HG03432 (cell line): ENCODE data around the gene GNA12.
"Not testable (repeated sequence)": the region's sequence is repeated elsewhere in the genome, so short reads cannot be mapped to it uniquely, and the experiment has no call there.

ENCODE experiments used
- ATAC-seq: cut with Tn5 transposase; IDR thresholded peaks from one replicate; pipeline ENCODE4 v1.9.1; 2021; ENCODE audit warnings: mild to moderate bottlenecking, moderate library complexity; ENCODE audit not compliant: unreplicated experiment

Gene GNA12

GRCh38 chr7:2701424-2701823 lies 142.7 kb downstream of the GNA12 start:
- no peak for ATAC-seq

- no peak for ATAC-seq
These were observed 143.8 kb downstream of the GNA12 start for GRCh38 chr7:2700141-2700850.

GRCh38 chr7:2699289-2699620 lies 144.9 kb downstream of the GNA12 start:
- ATAC-seq: no peak

GRCh38 chr7:2698581-2699288 lies 145.4 kb downstream of the GNA12 start:
- peak; percentile 94 for ATAC-seq

GRCh38 chr7:2694122-2694436 lies 150.0 kb downstream of the GNA12 start:
- ATAC-seq: not testable (repeated sequence)

- ATAC-seq: not testable (repeated sequence)
These were observed 150.5 kb downstream of the GNA12 start for GRCh38 chr7:2693420-2694121.

- no peak for ATAC-seq
These were observed 151.6 kb downstream of the GNA12 start for GRCh38 chr7:2692543-2692942.

- not testable (repeated sequence) for ATAC-seq
These were observed 152.1 kb downstream of the GNA12 start for GRCh38 chr7:2691932-2692439.

GRCh38 chr7:2691011-2691707 lies 152.9 kb downstream of the GNA12 start:
- ATAC-seq: no peak

- no peak for ATAC-seq
These were observed 154.0 kb downstream of the GNA12 start for GRCh38 chr7:2689951-2690705.

GRCh38 chr7:2689343-2689847 lies 154.7 kb downstream of the GNA12 start:
- ATAC-seq: no peak

GRCh38 chr7:2688409-2689342 lies 155.4 kb downstream of the GNA12 start:
- peak; percentile 78 for ATAC-seq

- peak; percentile 29 for ATAC-seq
These were observed 156.2 kb downstream of the GNA12 start, which contains the start of gene AMZ1 for GRCh38 chr7:2687881-2688318. Gene AMZ1 (plus strand): TSS chr7:2688202. CDS start chr7:2700452, 12,250 bp downstream.

- no peak for ATAC-seq
These were observed 156.7 kb downstream of the GNA12 start for GRCh38 chr7:2687338-2687869.

GRCh38 chr7:2686101-2686500 lies 158.0 kb downstream of the GNA12 start:
- no peak for ATAC-seq

GRCh38 chr7:2684501-2684900 lies 159.6 kb downstream of the GNA12 start:
- no peak for ATAC-seq

GRCh38 chr7:2681929-2682799 lies 161.9 kb downstream of the GNA12 start:
- no peak for ATAC-seq
